Peyer's patch (tissue), 4 donors: Measurements from ENCODE around the gene BRAT1. TPM values are rescaled to one million over a fixed set of nuclear protein-coding genes. Genes with fewer than 3 reads are reported as not detected.

Source experiments
- DNase-seq, 3 donors: peaks; one replicate each; pipeline ENCODE4 v3.0.0-alpha.2; 2017 to 2019
- H3K27ac ChIP-seq, 4 donors: fragments of 200-600 bp; sonication (generic); one replicate each; pipeline ENCODE4 v1.5.1; 2016 to 2019
- H3K27me3 ChIP-seq, 2 donors: fragments of 200-600 bp; sonication (generic); one replicate each; pipeline ENCODE4 v1.5.1; 2019
- H3K36me3 ChIP-seq, 3 donors: fragments of 200-600 bp; sonication (generic); one replicate each; pipeline ENCODE4 v1.5.1; 2016 to 2019
- H3K4me1 ChIP-seq, 4 donors: fragments of 200-600 bp; sonication (generic); one replicate each; pipeline ENCODE4 v1.5.1; 2016 to 2019
- H3K4me3 ChIP-seq, 4 donors: fragments of 200-600 bp; sonication (generic); 1 replicate in 3 of 4; 2 replicates in 1 of 4; pipeline ENCODE4 v1.5.1; 2016 to 2019; ENCODE audit warnings: mild to moderate bottlenecking in 1 of 4
- H3K9me3 ChIP-seq, 4 donors: fragments of 200-600 bp; sonication (generic); one replicate each; pipeline ENCODE4 v1.5.1; 2016 to 2019; ENCODE audit warnings: mild to moderate bottlenecking in 1 of 4
- POLR2A ChIP-seq, 2 donors: fragments of 450-650 bp; IDR thresholded peaks; one replicate each; pipeline ENCODE4 v1.5.1; 2017; ENCODE audit warnings: antibody characterized with exemption in 2 of 2, mild to moderate bottlenecking in 2 of 2, moderate library complexity in 2 of 2
- total RNA-seq, 4 donors: library from RNA; depleted of rRNA; stranded (reverse); fragments of >200 nt; gene quantifications; one replicate each; pipeline ENCODE4 v1.1.0, GENCODE V29; 2016
- TF ChIP-seq, protein P1 (sequence below), 6 experiments: fragments of 450-650 bp in 4 of 6; fragments of 200-600 bp in 2 of 6; sonication (generic) in 1 of 6; IDR thresholded peaks; one replicate each; pipeline ENCODE4 v1.5.1; 2017 to 2019; ENCODE audit warnings: antibody characterized with exemption in 6 of 6, mild to moderate bottlenecking in 3 of 6, moderate library complexity in 1 of 6

The BRAT1 gene
- total RNA-seq, 4 donors from 2014 or later: 43.3 to 73.3 (median 54.1) TPM

DNA sequence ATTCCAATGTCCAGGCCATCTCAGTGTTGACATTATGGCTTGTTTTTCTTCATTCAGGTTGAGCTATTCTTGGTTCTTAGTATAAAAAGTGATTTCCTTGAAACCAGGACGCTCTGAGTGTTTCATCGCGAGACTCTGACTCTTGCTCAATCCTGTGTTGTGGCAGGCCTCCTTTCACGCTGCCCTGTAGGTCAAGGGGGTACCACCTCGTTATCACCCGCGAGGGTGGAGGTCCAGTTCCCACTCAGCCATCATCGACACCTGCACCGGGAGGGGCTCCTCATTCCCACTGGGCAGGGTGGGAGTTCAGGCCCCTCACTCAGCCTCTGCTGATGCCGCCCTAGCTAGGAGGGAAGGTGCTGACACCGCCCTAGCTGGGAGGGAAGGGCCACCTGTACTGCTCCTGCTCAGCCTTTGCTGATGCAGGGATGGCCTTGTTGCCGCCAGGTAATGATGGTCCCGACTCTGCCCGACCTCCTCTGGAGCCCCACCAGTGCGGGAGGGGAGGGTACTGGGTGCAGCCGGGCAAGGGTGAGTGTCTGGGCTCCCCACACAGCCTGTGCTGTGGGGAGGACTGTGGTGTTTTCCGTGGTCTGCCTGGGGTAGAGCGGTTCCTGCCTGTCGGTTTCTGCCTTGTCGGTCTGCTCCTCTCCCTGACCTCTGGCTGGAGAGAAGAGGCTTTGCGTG lies 19.9 kb upstream of the BRAT1 start:
- peaks cover 0 to 9% (median 0%) of the 10 kb centered on the region in 4 donors for H3K4me1 ChIP-seq
- DNase-seq: no peak
- no peaks in the 10 kb centered on the region for H3K27me3 ChIP-seq
- H3K27ac ChIP-seq: no peak overlapping the region
- H3K4me3 ChIP-seq: no peak overlapping the region
- H3K9me3 ChIP-seq: no peaks in the 10 kb centered on the region
- no peak for TF ChIP-seq POLR2A (IDR thresholded peaks at IDR 0.05)
- TF ChIP-seq, protein P1, sequence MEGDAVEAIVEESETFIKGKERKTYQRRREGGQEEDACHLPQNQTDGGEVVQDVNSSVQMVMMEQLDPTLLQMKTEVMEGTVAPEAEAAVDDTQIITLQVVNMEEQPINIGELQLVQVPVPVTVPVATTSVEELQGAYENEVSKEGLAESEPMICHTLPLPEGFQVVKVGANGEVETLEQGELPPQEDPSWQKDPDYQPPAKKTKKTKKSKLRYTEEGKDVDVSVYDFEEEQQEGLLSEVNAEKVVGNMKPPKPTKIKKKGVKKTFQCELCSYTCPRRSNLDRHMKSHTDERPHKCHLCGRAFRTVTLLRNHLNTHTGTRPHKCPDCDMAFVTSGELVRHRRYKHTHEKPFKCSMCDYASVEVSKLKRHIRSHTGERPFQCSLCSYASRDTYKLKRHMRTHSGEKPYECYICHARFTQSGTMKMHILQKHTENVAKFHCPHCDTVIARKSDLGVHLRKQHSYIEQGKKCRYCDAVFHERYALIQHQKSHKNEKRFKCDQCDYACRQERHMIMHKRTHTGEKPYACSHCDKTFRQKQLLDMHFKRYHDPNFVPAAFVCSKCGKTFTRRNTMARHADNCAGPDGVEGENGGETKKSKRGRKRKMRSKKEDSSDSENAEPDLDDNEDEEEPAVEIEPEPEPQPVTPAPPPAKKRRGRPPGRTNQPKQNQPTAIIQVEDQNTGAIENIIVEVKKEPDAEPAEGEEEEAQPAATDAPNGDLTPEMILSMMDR (IDR thresholded peaks at IDR 0.05): no peak
- peaks cover 0 to 42% (median 0%) of the 10 kb centered on the region in 3 donors for H3K36me3 ChIP-seq

DNA sequence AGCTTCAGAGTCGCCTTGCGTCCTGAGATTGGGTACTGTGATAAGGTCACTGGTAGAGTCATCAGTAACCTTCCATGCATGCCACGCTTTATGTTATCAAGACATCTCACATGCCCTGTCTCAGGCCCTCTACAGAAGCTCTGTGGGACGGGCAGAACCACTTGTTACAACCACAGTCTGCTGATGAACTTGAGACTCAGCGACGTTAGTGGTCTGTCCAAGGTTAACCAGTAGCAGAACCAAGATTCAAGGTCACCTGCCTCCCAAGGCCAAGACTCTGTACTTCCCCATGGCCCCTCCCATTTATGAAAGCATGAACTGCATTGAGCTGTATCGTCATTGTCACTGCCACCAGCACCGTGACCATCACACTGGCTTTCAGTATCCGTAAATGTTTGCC lies 18.4 kb upstream of the BRAT1 start:
- TF ChIP-seq, protein P1 (IDR thresholded peaks at IDR 0.05): no peak
- no peak for TF ChIP-seq POLR2A (IDR thresholded peaks at IDR 0.05)

DNA sequence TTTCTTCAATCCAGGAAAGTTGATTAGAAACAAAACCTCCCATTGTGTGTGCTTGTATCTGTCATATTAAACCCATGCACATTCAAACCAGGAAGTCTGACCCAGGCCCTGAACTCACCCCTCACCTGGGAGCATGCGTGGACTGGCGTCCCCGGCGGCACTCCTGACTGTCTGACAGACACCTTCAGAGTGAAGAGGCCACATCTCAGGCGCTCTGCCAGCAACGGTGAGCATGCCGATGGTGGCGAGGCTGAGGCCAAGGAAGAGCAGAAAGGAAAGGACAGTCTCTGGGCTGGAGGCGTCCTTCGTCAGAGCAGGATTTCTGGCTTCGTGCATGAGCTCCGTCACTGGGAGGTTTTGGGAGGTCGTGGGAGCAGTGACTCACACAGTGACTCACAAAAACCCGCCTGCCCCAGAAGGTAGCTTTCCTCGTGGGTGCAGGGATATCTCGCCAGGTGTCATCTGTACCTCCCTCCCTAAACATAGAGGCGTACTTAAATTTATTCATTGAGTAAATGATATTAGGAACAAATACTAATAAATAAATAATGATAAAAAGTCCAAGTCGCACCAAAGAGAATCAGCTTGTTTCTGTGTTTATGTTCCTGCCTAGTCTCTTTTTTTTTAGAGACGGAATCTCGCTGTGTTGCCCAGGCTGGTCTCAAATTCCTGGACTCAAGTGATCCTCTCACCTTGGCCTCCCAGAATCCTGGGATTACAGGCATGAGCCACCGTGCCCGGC lies 16.9 kb upstream of the BRAT1 start:
- peaks cover 0 to 11% (median 0%) of the 10 kb centered on the region in 4 donors for H3K4me1 ChIP-seq
- TF ChIP-seq, protein P1 (IDR thresholded peaks at IDR 0.05): no peak
- no peak for TF ChIP-seq POLR2A (IDR thresholded peaks at IDR 0.05)
- no peaks in the 10 kb centered on the region for H3K9me3 ChIP-seq
- DNase-seq: peak in 2 of 3 donors; percentile 82 to 83
- H3K27me3 ChIP-seq: no peaks in the 10 kb centered on the region
- H3K36me3 ChIP-seq: peaks cover 0 to 37% (median 0%) of the 10 kb centered on the region in 3 donors
- peak overlapping the region in 1 of 4 donors; percentile 51 for H3K27ac ChIP-seq
- no peak overlapping the region for H3K4me3 ChIP-seq

More for the DNA sequence above, 18.4 kb upstream of the BRAT1 start:
- no peak overlapping the region for H3K27ac ChIP-seq
- H3K36me3 ChIP-seq: peaks cover 0 to 44% (median 0%) of the 10 kb centered on the region in 3 donors
- no peaks in the 10 kb centered on the region for H3K27me3 ChIP-seq
- DNase-seq: no peak
- H3K4me3 ChIP-seq: no peak overlapping the region
- peaks cover 0 to 9% (median 0%) of the 10 kb centered on the region in 4 donors for H3K4me1 ChIP-seq
- no peaks in the 10 kb centered on the region for H3K9me3 ChIP-seq

DNA sequence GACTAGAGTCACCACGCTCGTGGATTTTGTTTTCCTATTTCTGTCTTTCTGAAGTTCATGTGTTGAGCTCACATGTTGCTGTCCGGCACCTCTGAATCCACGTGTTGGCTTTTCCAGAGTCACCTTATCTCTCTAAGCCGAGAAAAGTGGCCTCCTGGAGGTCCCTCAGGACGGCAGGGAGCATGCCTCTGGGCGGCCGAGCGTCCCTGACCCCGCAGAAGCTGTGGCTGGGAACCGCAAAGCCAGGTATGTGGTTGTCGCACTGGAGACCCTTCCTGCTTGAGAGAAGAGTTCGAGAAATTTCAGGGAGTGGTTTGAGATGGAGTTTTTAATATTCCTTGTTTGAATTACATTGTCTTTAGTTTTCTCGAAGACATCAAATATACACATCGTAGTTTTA lies 16.1 kb upstream of the BRAT1 start:
- H3K9me3 ChIP-seq: no peaks in the 10 kb centered on the region
- H3K36me3 ChIP-seq: peaks cover 0 to 36% (median 0%) of the 10 kb centered on the region in 3 donors
- no peaks in the 10 kb centered on the region for H3K27me3 ChIP-seq
- peak overlapping the region in 1 of 4 donors; percentile 51 for H3K27ac ChIP-seq
- TF ChIP-seq, protein P1 (IDR thresholded peaks at IDR 0.05): no peak
- no peak for TF ChIP-seq POLR2A (IDR thresholded peaks at IDR 0.05)
- no peak overlapping the region for H3K4me3 ChIP-seq
- H3K4me1 ChIP-seq: peaks cover 0 to 19% (median 0%) of the 10 kb centered on the region in 4 donors
- no peak for DNase-seq

GRCh38 chr7:2570021-2570420 lies 14.7 kb upstream of the BRAT1 start:
- Histone ChIP-seq H3K9me3 (no peaks in the 10 kb centered on the region), H3K4me3 (no peak overlapping the region), H3K27ac (no peak overlapping the region), H3K4me1 (peaks cover 0 to 25% (median 0%) of the 10 kb centered on the region in 4 donors), H3K36me3 (peaks cover 0 to 23% (median 0%) of the 10 kb centered on the region in 3 donors), H3K27me3 (no peaks in the 10 kb centered on the region)
- TF ChIP-seq POLR2A (IDR thresholded peaks at IDR 0.05): no peak
- TF ChIP-seq, protein P1 (IDR thresholded peaks at IDR 0.05): no peak
- no peak for DNase-seq
